GM18505 (cell line): ENCODE data around the gene STK17B.

Source experiments
- ATAC-seq: cut with Tn5 transposase; IDR thresholded peaks from one replicate; pipeline ENCODE4 v1.9.1; 2021; ENCODE audit not compliant: unreplicated experiment
- POLR2A ChIP-seq: IDR thresholded peaks from 4 replicates; pipeline ENCODE4 v1.6.1; 2011; ENCODE audit warnings: borderline replicate concordance; ENCODE audit not compliant: insufficient read depth, insufficient read length; ENCODE audit errors: extremely low read depth

The STK17B gene

GRCh38 chr2:196173505-196173904 lies 2.1 kb upstream of the STK17B start:
- ATAC-seq: no peak
- no peak for TF ChIP-seq POLR2A

GRCh38 chr2:196172951-196173350 lies 1.6 kb upstream of the STK17B start:
- ATAC-seq: no peak
- no peak for TF ChIP-seq POLR2A

GRCh38 chr2:196171946-196172345 lies 568 bp upstream of the STK17B start:
- no peak for ATAC-seq
- TF ChIP-seq POLR2A: no peak

GRCh38 chr2:196170606-196171247 lies 651 bp downstream of the STK17B start:
- peak; percentile 6 for ATAC-seq
- TF ChIP-seq POLR2A: no peak

GRCh38 chr2:196170213-196170605 lies 1.2 kb downstream of the STK17B start:
- TF ChIP-seq POLR2A: no peak
- no peak for ATAC-seq

GRCh38 chr2:196169516-196169915 lies 1.9 kb downstream of the STK17B start:
- no peak for ATAC-seq
- TF ChIP-seq POLR2A: no peak

- no peak for ATAC-seq
- TF ChIP-seq POLR2A: no peak
Measured at GRCh38 chr2:196168181-196168580, 3.2 kb downstream of the STK17B start.

GRCh38 chr2:196167666-196168065 lies 3.7 kb downstream of the STK17B start:
- no peak for TF ChIP-seq POLR2A
- no peak for ATAC-seq

- TF ChIP-seq POLR2A: no peak
- no peak for ATAC-seq
Measured at GRCh38 chr2:196166876-196167275, 4.5 kb downstream of the STK17B start.

- ATAC-seq: no peak
- no peak for TF ChIP-seq POLR2A
Measured at GRCh38 chr2:196165016-196165415, 6.4 kb downstream of the STK17B start.

- no peak for ATAC-seq
- TF ChIP-seq POLR2A: no peak
Measured at GRCh38 chr2:196163285-196163684, 8.1 kb downstream of the STK17B start.

- no peak for ATAC-seq
- TF ChIP-seq POLR2A: peak; percentile 21
Measured at GRCh38 chr2:196162586-196163175, 8.7 kb downstream of the STK17B start.

GRCh38 chr2:196160946-196161345 lies 10.4 kb downstream of the STK17B start:
- TF ChIP-seq POLR2A: no peak
- no peak for ATAC-seq

- ATAC-seq: peak; percentile 76
- TF ChIP-seq POLR2A: no peak
Measured at GRCh38 chr2:196160101-196160500, 11.3 kb downstream of the STK17B start.
